T1000 (cell line): ENCODE results near the gene CTXND1.

Experiments
- DNase-seq: peaks from one replicate; lab custom pipeline; 2025; ENCODE audit warnings: mixed read lengths; lab: John Stamatoyannopoulos, UW

CTXND1 gene

GRCh38 chr15:80180986-80181385 is 71.0 kb downstream of the CTXND1 start:
- no peak for DNase-seq

GRCh38 chr15:80180468-80180867 is 71.5 kb downstream of the CTXND1 start:
- DNase-seq: no peak

- no peak for DNase-seq
These were observed 72.1 kb downstream of the CTXND1 start for GRCh38 chr15:80179935-80180334.

GRCh38 chr15:80179025-80179759 is 72.8 kb downstream of the CTXND1 start:
- peak; percentile 33 for DNase-seq

GRCh38 chr15:80177156-80177555 is 74.9 kb downstream of the CTXND1 start:
- no peak for DNase-seq

- no peak for DNase-seq
These were observed 75.6 kb downstream of the CTXND1 start for GRCh38 chr15:80176443-80176842.

- no peak for DNase-seq
These were observed 76.6 kb downstream of the CTXND1 start for GRCh38 chr15:80175436-80175835.

- DNase-seq: peak; percentile 5
These were observed 77.8 kb downstream of the CTXND1 start for GRCh38 chr15:80174017-80174746.

- peak; percentile 22 for DNase-seq
These were observed 78.8 kb downstream of the CTXND1 start for GRCh38 chr15:80173022-80173759.

GRCh38 chr15:80172401-80172800 is 79.6 kb downstream of the CTXND1 start:
- DNase-seq: no peak

- no peak for DNase-seq
These were observed 80.2 kb downstream of the CTXND1 start for GRCh38 chr15:80171787-80172186.

- DNase-seq: no peak
These were observed 81.4 kb downstream of the CTXND1 start for GRCh38 chr15:80170596-80170995.

- no peak for DNase-seq
These were observed 82.2 kb downstream of the CTXND1 start for GRCh38 chr15:80169768-80170357.

- DNase-seq: no peak
These were observed 83.6 kb downstream of the CTXND1 start for GRCh38 chr15:80168421-80168820.

GRCh38 chr15:80167936-80168335 is 84.1 kb downstream of the CTXND1 start:
- no peak for DNase-seq

GRCh38 chr15:80163897-80164296 is 88.1 kb downstream of the CTXND1 start:
- no peak for DNase-seq

- no peak for DNase-seq
These were observed 88.8 kb downstream of the CTXND1 start for GRCh38 chr15:80163217-80163616.

- DNase-seq: no peak
These were observed 89.9 kb downstream of the CTXND1 start for GRCh38 chr15:80162059-80162554.

GRCh38 chr15:80161468-80162016 is 90.5 kb downstream of the CTXND1 start:
- DNase-seq: no peak

GRCh38 chr15:80160570-80161156 is 91.3 kb downstream of the CTXND1 start:
- DNase-seq: peak; percentile 20

GRCh38 chr15:80159811-80160569 is 92.0 kb downstream of the CTXND1 start:
- DNase-seq: no peak
